K562 (cell line): ENCODE data around the gene SUDS3. TPM values are rescaled to one million over a fixed set of nuclear protein-coding genes. Genes with fewer than 3 reads are reported as not detected.

Experiments used
- ARID2 ChIP-seq: fragments of 450-650 bp; IDR thresholded peaks from 2 replicates; pipeline ENCODE4 v1.6.1; 2017; ENCODE audit warnings: antibody characterized with exemption, mild to moderate bottlenecking
- CHCHD3 ChIP-seq: fragments of 250-450 bp; sonication (Bioruptor Pico); IDR thresholded peaks from 2 replicates; pipeline ENCODE4 v2.1.2; 2022; ENCODE audit warnings: mild to moderate bottlenecking
- EZH2 ChIP-seq: IDR thresholded peaks from 2 replicates; pipeline ENCODE4 v1.6.1; 2012; ENCODE audit warnings: low read depth, mild to moderate bottlenecking, inconsistent platforms, low read length, borderline replicate concordance
- FOXK1 ChIP-seq: sonication (generic); formaldehyde crosslinking; IDR thresholded peaks from 2 replicates; pipeline ENCODE4 v1.8.0; 2022; ENCODE audit warnings: missing genetic modification reagents, mild to moderate bottlenecking, borderline replicate concordance
- FOXK2 ChIP-seq, 2 experiments: fragments of 450-650 bp; IDR thresholded peaks in 1 of 2; conservative IDR thresholded peaks in 1 of 2; 2 replicates each; pipeline ENCODE4 v1.6.1; 2016; ENCODE audit warnings: low read depth in 2 of 2, mild to moderate bottlenecking in 1 of 2
- KLF10 ChIP-seq: fragments of 250-450 bp; sonication (Bioruptor Pico); IDR thresholded peaks from 2 replicates; pipeline ENCODE4 v1.6.1; 2021; ENCODE audit warnings: matching md5 sums
- PCBP1 ChIP-seq: fragments of 200-400 bp; formaldehyde crosslinking; IDR thresholded peaks from 2 replicates; pipeline ENCODE4 v1.6.1; 2018; ENCODE audit warnings: mild to moderate bottlenecking, low read depth, low read length; ENCODE audit not compliant: poor library complexity, severe bottlenecking
- SREBF2 ChIP-seq: sonication (generic); formaldehyde crosslinking; IDR thresholded peaks from 2 replicates; pipeline ENCODE4 v1.4.0; 2020; ENCODE audit warnings: mild to moderate bottlenecking, missing genetic modification reagents
- TEAD2 ChIP-seq: fragments of 450-650 bp; IDR thresholded peaks from 2 replicates; pipeline ENCODE4 v1.6.1; 2016; ENCODE audit warnings: missing genetic modification characterization, control low read depth, missing compliant biosample characterization
- TOE1 ChIP-seq, 2 experiments: fragments of 450-650 bp in 1 of 2; sonication (generic) in 1 of 2; formaldehyde crosslinking in 1 of 2; IDR thresholded peaks; 2 replicates each; pipeline versions ENCODE4 v1.7.1 to v1.8.0; 2016 to 2022; ENCODE audit warnings: borderline replicate concordance in 2 of 2, mild to moderate bottlenecking in 2 of 2, antibody characterized with exemption in 1 of 2, inconsistent platforms in 1 of 2, low read depth in 1 of 2, missing genetic modification reagents in 1 of 2, moderate library complexity in 1 of 2
- polyA plus RNA-seq, 8 experiments: library from polyadenylated mRNA; depleted of rRNA in 4 of 8; stranded (reverse) in 5 of 8; unstranded in 3 of 8; fragments of >200 nt; fragmentation: Nextera tagmentation in 2 of 8; fragmentation: Illumina TruSeq in 1 of 8; extraction: Ambion mirVana in 2 of 8; extraction: Trizol in 1 of 8; gene quantifications; 2 replicates each; pipeline versions ENCODE4 v1.2.1 to v1.2.3, GENCODE V29; 2011 to 2014; ENCODE audit warnings: inconsistent platforms in 1 of 8, missing spikeins in 1 of 8
- total RNA-seq, 7 experiments: library from RNA; depleted of rRNA in 6 of 7; stranded (reverse); fragments of >200 nt in 6 of 7; fragmentation: Illumina TruSeq in 2 of 7; extraction: Trizol in 2 of 7; gene quantifications; 2 replicates each; pipeline versions ENCODE4 v1.2.1 to v1.2.3, GENCODE V29; 2011 to 2021; ENCODE audit warnings: low replicate concordance in 1 of 7
- TF ChIP-seq, protein P1 (sequence below), 2 experiments: fragments of 150-350 bp in 1 of 2; IDR thresholded peaks; 2 replicates each; pipeline ENCODE4 v1.6.1; 2012 to 2016; ENCODE audit warnings: low read depth in 2 of 2, low read length in 2 of 2, mild to moderate bottlenecking in 1 of 2, moderate library complexity in 1 of 2
- TF ChIP-seq, protein P2 (sequence below): fragments of 450-650 bp; formaldehyde crosslinking; IDR thresholded peaks from 2 replicates; pipeline ENCODE4 v1.4.0; 2022; ENCODE audit warnings: missing genetic modification characterization
- TF ChIP-seq, protein P3 (sequence below): fragments of 250-450 bp; sonication (Bioruptor Pico); IDR thresholded peaks from 2 replicates; pipeline ENCODE4 v1.5.0; 2020; ENCODE audit warnings: mild to moderate bottlenecking, borderline replicate concordance
- TF ChIP-seq, protein P4 (sequence below), 2 experiments: fragments of 450-650 bp in 1 of 2; sonication (generic) in 1 of 2; formaldehyde crosslinking; conservative IDR thresholded peaks; 2 replicates each; pipeline versions ENCODE4 v1.4.0 to v1.8.1; 2020 to 2022; ENCODE audit warnings: mild to moderate bottlenecking in 1 of 2, missing genetic modification reagents in 1 of 2
- TF ChIP-seq, protein P5 (sequence below): IDR thresholded peaks from 3 replicates; pipeline ENCODE4 v1.6.1; 2011; ENCODE audit warnings: borderline replicate concordance, mild to moderate bottlenecking; ENCODE audit not compliant: insufficient read length, insufficient read depth

The SUDS3 gene
- total and polyA plus RNA-seq, 9 of the 15 experiments (the other 6 are each of a cell fraction or from before 2014, with no cell fraction given) = 6.6 to 30.5 (median 23.3) TPM

- TF ChIP-seq, protein P1, sequence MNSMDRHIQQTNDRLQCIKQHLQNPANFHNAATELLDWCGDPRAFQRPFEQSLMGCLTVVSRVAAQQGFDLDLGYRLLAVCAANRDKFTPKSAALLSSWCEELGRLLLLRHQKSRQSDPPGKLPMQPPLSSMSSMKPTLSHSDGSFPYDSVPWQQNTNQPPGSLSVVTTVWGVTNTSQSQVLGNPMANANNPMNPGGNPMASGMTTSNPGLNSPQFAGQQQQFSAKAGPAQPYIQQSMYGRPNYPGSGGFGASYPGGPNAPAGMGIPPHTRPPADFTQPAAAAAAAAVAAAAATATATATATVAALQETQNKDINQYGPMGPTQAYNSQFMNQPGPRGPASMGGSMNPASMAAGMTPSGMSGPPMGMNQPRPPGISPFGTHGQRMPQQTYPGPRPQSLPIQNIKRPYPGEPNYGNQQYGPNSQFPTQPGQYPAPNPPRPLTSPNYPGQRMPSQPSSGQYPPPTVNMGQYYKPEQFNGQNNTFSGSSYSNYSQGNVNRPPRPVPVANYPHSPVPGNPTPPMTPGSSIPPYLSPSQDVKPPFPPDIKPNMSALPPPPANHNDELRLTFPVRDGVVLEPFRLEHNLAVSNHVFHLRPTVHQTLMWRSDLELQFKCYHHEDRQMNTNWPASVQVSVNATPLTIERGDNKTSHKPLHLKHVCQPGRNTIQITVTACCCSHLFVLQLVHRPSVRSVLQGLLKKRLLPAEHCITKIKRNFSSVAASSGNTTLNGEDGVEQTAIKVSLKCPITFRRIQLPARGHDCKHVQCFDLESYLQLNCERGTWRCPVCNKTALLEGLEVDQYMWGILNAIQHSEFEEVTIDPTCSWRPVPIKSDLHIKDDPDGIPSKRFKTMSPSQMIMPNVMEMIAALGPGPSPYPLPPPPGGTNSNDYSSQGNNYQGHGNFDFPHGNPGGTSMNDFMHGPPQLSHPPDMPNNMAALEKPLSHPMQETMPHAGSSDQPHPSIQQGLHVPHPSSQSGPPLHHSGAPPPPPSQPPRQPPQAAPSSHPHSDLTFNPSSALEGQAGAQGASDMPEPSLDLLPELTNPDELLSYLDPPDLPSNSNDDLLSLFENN (IDR thresholded peaks at IDR 0.05; ENCODE audit: low read depth in 2 of 2, low read length in 2 of 2) = 0 out of 4 replicates have a peak, but pooled peaks of 1 of the 2 experiments have one; percentile 40
- TF ChIP-seq, protein P2, sequence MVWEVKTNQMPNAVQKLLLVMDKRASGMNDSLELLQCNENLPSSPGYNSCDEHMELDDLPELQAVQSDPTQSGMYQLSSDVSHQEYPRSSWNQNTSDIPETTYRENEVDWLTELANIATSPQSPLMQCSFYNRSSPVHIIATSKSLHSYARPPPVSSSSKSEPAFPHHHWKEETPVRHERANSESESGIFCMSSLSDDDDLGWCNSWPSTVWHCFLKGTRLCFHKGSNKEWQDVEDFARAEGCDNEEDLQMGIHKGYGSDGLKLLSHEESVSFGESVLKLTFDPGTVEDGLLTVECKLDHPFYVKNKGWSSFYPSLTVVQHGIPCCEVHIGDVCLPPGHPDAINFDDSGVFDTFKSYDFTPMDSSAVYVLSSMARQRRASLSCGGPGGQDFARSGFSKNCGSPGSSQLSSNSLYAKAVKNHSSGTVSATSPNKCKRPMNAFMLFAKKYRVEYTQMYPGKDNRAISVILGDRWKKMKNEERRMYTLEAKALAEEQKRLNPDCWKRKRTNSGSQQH (CRISPR knock-in tag) = no peak
- TF ChIP-seq, protein P3, sequence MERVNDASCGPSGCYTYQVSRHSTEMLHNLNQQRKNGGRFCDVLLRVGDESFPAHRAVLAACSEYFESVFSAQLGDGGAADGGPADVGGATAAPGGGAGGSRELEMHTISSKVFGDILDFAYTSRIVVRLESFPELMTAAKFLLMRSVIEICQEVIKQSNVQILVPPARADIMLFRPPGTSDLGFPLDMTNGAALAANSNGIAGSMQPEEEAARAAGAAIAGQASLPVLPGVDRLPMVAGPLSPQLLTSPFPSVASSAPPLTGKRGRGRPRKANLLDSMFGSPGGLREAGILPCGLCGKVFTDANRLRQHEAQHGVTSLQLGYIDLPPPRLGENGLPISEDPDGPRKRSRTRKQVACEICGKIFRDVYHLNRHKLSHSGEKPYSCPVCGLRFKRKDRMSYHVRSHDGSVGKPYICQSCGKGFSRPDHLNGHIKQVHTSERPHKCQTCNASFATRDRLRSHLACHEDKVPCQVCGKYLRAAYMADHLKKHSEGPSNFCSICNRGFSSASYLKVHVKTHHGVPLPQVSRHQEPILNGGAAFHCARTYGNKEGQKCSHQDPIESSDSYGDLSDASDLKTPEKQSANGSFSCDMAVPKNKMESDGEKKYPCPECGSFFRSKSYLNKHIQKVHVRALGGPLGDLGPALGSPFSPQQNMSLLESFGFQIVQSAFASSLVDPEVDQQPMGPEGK (CRISPR knock-in tag) = no peak
- TF ChIP-seq, protein P4, sequence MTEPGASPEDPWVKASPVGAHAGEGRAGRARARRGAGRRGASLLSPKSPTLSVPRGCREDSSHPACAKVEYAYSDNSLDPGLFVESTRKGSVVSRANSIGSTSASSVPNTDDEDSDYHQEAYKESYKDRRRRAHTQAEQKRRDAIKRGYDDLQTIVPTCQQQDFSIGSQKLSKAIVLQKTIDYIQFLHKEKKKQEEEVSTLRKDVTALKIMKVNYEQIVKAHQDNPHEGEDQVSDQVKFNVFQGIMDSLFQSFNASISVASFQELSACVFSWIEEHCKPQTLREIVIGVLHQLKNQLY (CRISPR knock-in tag; conservative IDR thresholded peaks at IDR 0.05) = no peak; a peak in 1 of 4 replicates
- TF ChIP-seq EZH2 (no peak), KLF10 (CRISPR knock-in tag) (no peak), TEAD2 (tag) (no peak), FOXK1 (no peak), TOE1 (IDR thresholded peaks at IDR 0.05; ENCODE audit: borderline replicate concordance) (peak; percentile 67; the same call in 1 of the 2 replicates), TOE1 (CRISPR knock-in tag; IDR thresholded peaks at IDR 0.05; ENCODE audit: borderline replicate concordance, low read depth) (no peak), PCBP1 (peak; percentile 90), ARID2 (peak; percentile 93), CHCHD3 (CRISPR knock-in tag) (no peak), FOXK2 (conservative IDR thresholded peaks at IDR 0.05 in 1 of 2, IDR thresholded peaks at IDR 0.05 in 1 of 2; ENCODE audit: low read depth in 2 of 2) (0 out of 4 replicates have a peak, but pooled peaks of 1 of the 2 experiments have one; percentile 44), SREBF2 (CRISPR knock-in tag) (no peak)
- TF ChIP-seq, protein P5, sequence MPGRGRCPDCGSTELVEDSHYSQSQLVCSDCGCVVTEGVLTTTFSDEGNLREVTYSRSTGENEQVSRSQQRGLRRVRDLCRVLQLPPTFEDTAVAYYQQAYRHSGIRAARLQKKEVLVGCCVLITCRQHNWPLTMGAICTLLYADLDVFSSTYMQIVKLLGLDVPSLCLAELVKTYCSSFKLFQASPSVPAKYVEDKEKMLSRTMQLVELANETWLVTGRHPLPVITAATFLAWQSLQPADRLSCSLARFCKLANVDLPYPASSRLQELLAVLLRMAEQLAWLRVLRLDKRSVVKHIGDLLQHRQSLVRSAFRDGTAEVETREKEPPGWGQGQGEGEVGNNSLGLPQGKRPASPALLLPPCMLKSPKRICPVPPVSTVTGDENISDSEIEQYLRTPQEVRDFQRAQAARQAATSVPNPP = no peak
These were observed at the start of gene SUDS3 (continued) for GRCh38 chr12:118376089-118377020.
